A673 (cell line): ENCODE results near the gene SCG3. TPM values are rescaled to one million over a fixed set of nuclear protein-coding genes. Genes with fewer than 3 reads are reported as not detected.

Experiments used
- BruUV-seq: library from RNA; stranded (reverse); fragments of 400-500 nt; replicated peaks from 2 replicates; lab custom pipeline; 2021; lab: Mats Ljungman, UMichigan
- CTCF ChIA-PET: fragments of 300-600 bp; sonication (Branson Sonifier 250); formaldehyde crosslinking; loops from one replicate; lab custom pipeline; 2022; ENCODE audit warnings: antibody characterized with exemption; lab: Charles Lee
- POLR2A ChIA-PET: fragments of 300-600 bp; sonication (Branson Sonifier 250); formaldehyde crosslinking; loops from one replicate; lab custom pipeline; 2022; ENCODE audit warnings: antibody characterized with exemption; ENCODE audit not compliant: low non-redundant PET; lab: Charles Lee
- DNase-seq: peaks from one replicate; pipeline ENCODE4 v3.0.0-alpha.2; 2015; ENCODE audit warnings: low spot score
- H3K27ac ChIP-seq: fragments of 200-600 bp; sonication (generic); 2 replicates; pipeline ENCODE4 v1.5.1; 2016; ENCODE audit warnings: mixed run types, low read depth, mild to moderate bottlenecking, mixed read lengths, antibody characterized with exemption, low read length; ENCODE audit not compliant: poor library complexity, severe bottlenecking
- H3K27me3 ChIP-seq: fragments of 200-600 bp; sonication (generic); replicated peaks from 2 replicates; pipeline ENCODE4 v1.6.1; 2017; ENCODE audit warnings: mixed run types, low read depth, mild to moderate bottlenecking, mixed read lengths, antibody characterized with exemption, low read length; ENCODE audit not compliant: insufficient read depth, poor library complexity
- H3K36me3 ChIP-seq: fragments of 200-600 bp; sonication (generic); 2 replicates; pipeline ENCODE4 v1.6.1; 2016; ENCODE audit warnings: mixed run types, mild to moderate bottlenecking, mixed read lengths, antibody characterized with exemption, low read length; ENCODE audit not compliant: insufficient read depth, poor library complexity, severe bottlenecking
- H3K4me1 ChIP-seq: fragments of 200-600 bp; sonication (generic); 2 replicates; pipeline ENCODE4 v1.6.1; 2017; ENCODE audit warnings: mixed run types, mild to moderate bottlenecking, mixed read lengths, antibody characterized with exemption, low read length; ENCODE audit not compliant: insufficient read depth, poor library complexity, severe bottlenecking
- H3K4me3 ChIP-seq: fragments of 200-600 bp; sonication (generic); 2 replicates; pipeline ENCODE4 v1.5.1; 2016; ENCODE audit warnings: low read depth, mixed run types, mild to moderate bottlenecking, mixed read lengths, low read length; ENCODE audit not compliant: poor library complexity, severe bottlenecking
- H3K9me3 ChIP-seq: fragments of 200-600 bp; sonication (generic); 2 replicates; pipeline ENCODE4 v1.6.1; 2016; ENCODE audit warnings: mixed run types, low read depth, mild to moderate bottlenecking, mixed read lengths, antibody characterized with exemption, low read length; ENCODE audit not compliant: poor library complexity, severe bottlenecking
- CTCF ChIP-seq: fragments of 300-800, 200-600 bp; sonication (generic); conservative IDR thresholded peaks from 2 replicates; pipeline ENCODE4 v1.5.1; 2017; ENCODE audit warnings: low read depth, mild to moderate bottlenecking, antibody characterized with exemption, low read length, moderate library complexity, mixed read lengths
- EZH2 ChIP-seq: fragments of 200-600 bp; sonication (generic); IDR thresholded peaks from 2 replicates; pipeline ENCODE4 v1.6.1; 2017; ENCODE audit warnings: borderline replicate concordance, low read depth, mild to moderate bottlenecking, mixed read lengths, antibody characterized with exemption, low read length; ENCODE audit not compliant: poor library complexity, severe bottlenecking
- intact Hi-C: fragments of 100-400 bp; cut with micrococcal nuclease; formaldehyde crosslinking; loops from one replicate; pipeline ENCODE4 v1.10.0; 2022; ENCODE audit not compliant: unreplicated experiment
- total RNA-seq: library from RNA; stranded (reverse); gene quantifications from 2 replicates; pipeline ENCODE4 v1.2.3, GENCODE V29; 2021

The SCG3 gene
- total RNA-seq, 1 experiment from 2014 or later, result 0.21 TPM

DNA sequence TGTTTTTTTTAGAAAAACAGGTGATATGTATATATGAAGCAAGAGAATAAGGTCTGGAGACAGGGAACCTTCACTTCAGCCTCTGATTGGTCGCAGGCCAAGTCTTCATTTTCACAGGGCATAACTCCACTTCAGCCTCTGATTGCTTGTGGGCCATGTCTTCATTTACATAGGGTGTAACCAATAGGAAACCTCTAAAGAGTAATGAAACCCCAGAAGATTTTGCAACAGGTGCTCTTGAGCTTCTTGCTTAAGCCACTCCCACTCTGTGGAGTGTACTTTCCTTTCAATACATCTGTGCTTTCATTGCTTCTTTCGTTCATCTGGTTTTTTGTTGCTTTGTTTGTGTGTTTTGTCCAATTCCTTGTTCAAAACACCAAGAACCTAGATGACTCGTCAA lies 22.6 kb upstream of the SCG3 start:
- H3K4me1 ChIP-seq, result no peaks in the 10 kb centered on the region
- no peaks in the 10 kb centered on the region for H3K9me3 ChIP-seq
- CTCF ChIA-PET, result no interaction called here
- no TSS peak for BruUV-seq
- DNase-seq, result peak; percentile 9
- POLR2A ChIA-PET, result no interaction called here
- no peaks in the 10 kb centered on the region for H3K36me3 ChIP-seq
- no peak overlapping the region for H3K27ac ChIP-seq
- no peaks in the 10 kb centered on the region for H3K27me3 ChIP-seq
- TF ChIP-seq EZH2 (no peak), CTCF (no peak)
- H3K4me3 ChIP-seq, result no peak overlapping the region
- intact Hi-C loops, result no loop called here

DNA sequence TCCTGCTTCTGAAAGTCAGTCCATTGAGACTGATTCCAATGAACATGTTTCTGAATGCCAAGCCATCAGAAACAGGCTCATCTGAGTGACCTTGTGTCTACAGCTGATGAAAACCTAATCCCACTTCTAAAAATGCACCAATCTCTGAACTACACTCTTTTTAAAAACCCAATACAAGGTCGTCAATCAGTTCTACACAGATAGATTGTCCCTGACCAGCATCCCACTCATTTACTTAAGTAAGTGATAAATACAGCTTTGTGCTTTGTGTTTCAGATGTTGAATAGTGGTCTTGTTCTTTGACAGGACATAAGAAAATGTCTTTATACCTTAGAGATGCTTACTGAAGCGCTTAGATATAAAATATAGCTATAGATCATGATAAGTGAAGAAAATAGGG lies 20.2 kb upstream of the SCG3 start:
- POLR2A ChIA-PET, result no interaction called here
- intact Hi-C loops, result no loop called here

DNA sequence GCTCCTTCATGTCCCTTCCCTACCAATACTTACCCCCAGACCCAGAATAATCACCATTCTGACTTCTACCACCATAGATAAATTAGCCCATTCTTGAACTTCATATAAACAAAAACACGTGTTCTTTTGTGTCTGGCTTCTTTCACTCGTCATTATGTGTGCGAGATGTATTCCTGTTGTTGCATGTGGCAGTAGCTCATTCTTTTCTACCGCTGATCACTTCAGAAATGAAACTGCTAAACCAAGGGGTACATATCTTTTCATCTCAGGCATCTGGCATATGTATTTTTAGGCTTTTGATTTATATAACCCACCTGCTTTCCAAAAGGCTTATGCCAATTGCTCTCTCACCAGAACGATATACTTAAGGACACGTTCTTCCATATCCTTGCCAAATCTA lies 13.8 kb upstream of the SCG3 start:
- ChIA-PET CTCF (no interaction called here), POLR2A (no interaction called here)
- Histone ChIP-seq H3K27me3 (peaks cover 18% of the 10 kb centered on the region), H3K9me3 (no peaks in the 10 kb centered on the region), H3K4me1 (no peaks in the 10 kb centered on the region), H3K27ac (no peak overlapping the region), H3K36me3 (no peaks in the 10 kb centered on the region), H3K4me3 (no peak overlapping the region)
- DNase-seq, result no peak
- intact Hi-C loops, result no loop called here
- TF ChIP-seq EZH2, result no peak
- no peak for TF ChIP-seq CTCF
- no TSS peak for BruUV-seq

More for the DNA sequence above, 20.2 kb upstream of the SCG3 start:
- Histone ChIP-seq H3K27me3 (peaks cover 11% of the 10 kb centered on the region), H3K36me3 (no peaks in the 10 kb centered on the region), H3K4me1 (no peaks in the 10 kb centered on the region), H3K27ac (no peak overlapping the region), H3K4me3 (no peak overlapping the region), H3K9me3 (no peaks in the 10 kb centered on the region)
- DNase-seq, result no peak
- no TSS peak for BruUV-seq
- TF ChIP-seq CTCF (no peak), EZH2 (no peak)
- CTCF ChIA-PET, result no interaction called here
